T-cell (primary cell): ENCODE data around the gene CFAP70. TPM values are rescaled to one million over a fixed set of nuclear protein-coding genes. Genes with fewer than 3 reads are reported as not detected.
A peak's percentile ranks its signal among the peaks of the same experiment; 100 is the strongest.
"Not testable (repeated sequence)": the region's sequence is repeated elsewhere in the genome, so short reads cannot be mapped to it uniquely, and the experiment has no call there.

Source experiments
- ATAC-seq, 4 experiments: fragments of 200-7000 bp in 3 of 4; fragments of 150-1000 bp in 1 of 4; cut with Tn5 transposase; replicated peaks in 1 of 4; 1 replicate in 3 of 4; 2 replicates in 1 of 4; pipeline ENCODE4 v1.10.0; 2021; ENCODE audit warnings: moderate library complexity in 3 of 4, mild to moderate bottlenecking in 2 of 4, moderate number of reproducible peaks in 1 of 4
- CTCF ChIA-PET, 2 donors: fragments of 300-600 bp; sonication (Branson Sonifier 250); formaldehyde crosslinking; loops; one replicate each; lab custom pipeline; 2022; ENCODE audit warnings: antibody characterized with exemption in 2 of 2; lab: Charles Lee
- POLR2A ChIA-PET, 2 donors: fragments of 300-600 bp; sonication (Branson Sonifier 250); formaldehyde crosslinking; loops; one replicate each; lab custom pipeline; 2022; ENCODE audit warnings: antibody characterized with exemption in 2 of 2; lab: Charles Lee
- DNase-seq, 35 experiments: peaks; one replicate each; pipeline versions ENCODE4 v3.0.0 to v3.0.0-alpha.2; 2013 to 2023
- H3K27ac ChIP-seq: one replicate; pipeline ENCODE4 v1.5.1; 2013; ENCODE audit warnings: low read length
- H3K27me3 ChIP-seq, 2 experiments: replicated peaks in 1 of 2; 1 replicate in 1 of 2; 2 replicates in 1 of 2; pipeline versions ENCODE4 v1.6.1 to v1.7.0; 2013; ENCODE audit warnings: low read length in 1 of 2, mixed read lengths in 1 of 2; ENCODE audit not compliant: control insufficient read depth in 2 of 2, insufficient read depth in 2 of 2; ENCODE audit errors: extremely low read depth in 1 of 2
- H3K36me3 ChIP-seq, 2 donors: 1 replicate in 1 of 2; 2 replicates in 1 of 2; pipeline versions ENCODE4 v1.6.1 to v1.7.0; 2013; ENCODE audit warnings: low read length in 1 of 2; ENCODE audit not compliant: control insufficient read depth in 2 of 2, insufficient read depth in 1 of 2; ENCODE audit errors: extremely low read depth in 1 of 2
- H3K4me1 ChIP-seq, 2 experiments: 1 replicate in 1 of 2; 2 replicates in 1 of 2; pipeline versions ENCODE4 v1.6.1 to v1.7.0; 2013; ENCODE audit warnings: low read length in 2 of 2, mixed read lengths in 1 of 2; ENCODE audit not compliant: insufficient read depth in 2 of 2, control insufficient read depth in 1 of 2; ENCODE audit errors: extremely low read depth in 1 of 2
- H3K4me3 ChIP-seq, 2 donors: 1 replicate in 1 of 2; 2 replicates in 1 of 2; pipeline versions ENCODE4 v1.5.1 to v1.7.0; 2013; ENCODE audit warnings: mild to moderate bottlenecking in 2 of 2, low read length in 1 of 2, moderate library complexity in 1 of 2; ENCODE audit not compliant: control insufficient read depth in 1 of 2; ENCODE audit errors: extremely low read depth in 1 of 2
- H3K9me3 ChIP-seq: 2 replicates; pipeline ENCODE4 v1.7.0; 2013
- H3K27ac Mint-ChIP-seq, 2 donors: one replicate each; pipeline ENCODE4 v1.8.0; 2020 to 2021; ENCODE audit warnings: mild to moderate bottlenecking in 2 of 2, mixed read lengths in 2 of 2
- H3K27me3 Mint-ChIP-seq, 2 donors: one replicate each; pipeline ENCODE4 v1.8.0; 2021 to 2022; ENCODE audit warnings: mixed read lengths in 2 of 2
- H3K36me3 Mint-ChIP-seq: one replicate; pipeline ENCODE4 v1.8.0; 2021; ENCODE audit warnings: mixed read lengths
- H3K4me1 Mint-ChIP-seq, 3 donors: one replicate each; pipeline ENCODE4 v1.8.0; 2020 to 2022; ENCODE audit warnings: mixed read lengths in 3 of 3, mild to moderate bottlenecking in 1 of 3
- H3K4me3 Mint-ChIP-seq, 3 donors: one replicate each; pipeline ENCODE4 v1.8.0; 2020 to 2022; ENCODE audit warnings: mild to moderate bottlenecking in 3 of 3, mixed read lengths in 3 of 3, moderate library complexity in 3 of 3
- H3K9me3 Mint-ChIP-seq, 3 donors: one replicate each; pipeline ENCODE4 v1.8.0; 2020 to 2022; ENCODE audit warnings: mixed read lengths in 3 of 3
- WGBS: methylation state at CpG from one replicate; pipeline ENCODE4 v1.1.5; 2013; ENCODE audit warnings: missing lambda C conversion rate; ENCODE audit not compliant: insufficient coverage; 5-methylcytosine and 5-hydroxymethylcytosine counted together
- total RNA-seq, 35 experiments: library from RNA in 6 of 35; stranded (reverse) in 6 of 35; fragments of 120-200 nt in 1 of 35; gene quantifications; one replicate each; pipeline versions ENCODE4 v1.2.1 to v1.2.4 and lab custom pipeline; 2013 to 2026

CFAP70 gene
- total RNA-seq, 5 donors from 2014 or later (not counting 1 experiment from before 2014, with no cell fraction given): 1.9 to 4.0 (median 3.2) TPM

DNA sequence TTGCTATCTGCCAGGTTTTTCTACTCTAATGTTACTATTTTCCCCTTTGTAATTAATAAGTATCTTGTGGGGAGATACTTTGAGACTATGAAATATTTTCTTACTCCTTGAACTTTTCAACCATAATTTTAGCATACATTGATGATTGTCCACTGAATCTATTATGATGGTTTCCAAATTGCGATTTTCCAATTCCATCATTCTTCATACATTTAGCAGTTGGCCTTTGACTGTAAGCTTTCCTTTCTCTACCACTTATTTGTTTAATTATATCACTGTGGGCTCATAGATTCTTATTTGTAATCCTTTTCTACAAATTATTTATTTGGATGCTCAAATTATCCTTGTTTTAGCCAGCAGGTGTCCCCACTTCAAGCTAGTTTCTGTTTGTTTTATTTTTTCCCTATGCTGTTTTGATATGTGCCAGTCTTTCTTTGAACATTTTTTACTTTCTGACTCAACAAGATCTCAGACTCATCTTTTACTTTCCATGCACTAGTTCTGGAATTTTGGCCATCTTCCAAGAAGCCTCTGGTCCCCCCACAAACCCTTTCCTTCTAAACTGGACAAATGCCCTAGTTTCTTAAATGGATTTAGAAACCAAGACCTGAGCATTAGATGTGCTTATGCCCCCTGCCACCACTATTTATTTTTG is 94.8 kb downstream of the CFAP70 start:
- Mint-ChIP-seq H3K27me3 (no peaks in the 10 kb centered on the region), H3K4me1 (peaks cover 0 to 3% (median 0%) of the 10 kb centered on the region in 3 donors), H3K36me3 (peaks cover 4% of the 10 kb centered on the region), H3K27ac (no peak overlapping the region), H3K9me3 (peaks cover 1 to 5% (median 3%) of the 10 kb centered on the region in 3 donors), H3K4me3 (no peak overlapping the region)
- no peaks in the 10 kb centered on the region for H3K36me3 ChIP-seq
- DNase-seq: peak in 1 of 35 experiments; percentile 22
- ATAC-seq: no peak
- H3K9me3 ChIP-seq: peaks cover 3% of the 10 kb centered on the region
- peaks cover 0 to 3% of the 10 kb centered on the region in 2 experiments for H3K27me3 ChIP-seq
- no CpG with 5 or more reads among the region's 1 CpG for WGBS
- CTCF ChIA-PET: interaction anchor here in 1 of 2 donors (0.6 to 1.4 kb wide), 4 partner anchors 9 to 361 kb away, joined by 3 to 5 read pairs (median 4); partner anchors contain the start of gene DNAJC9
- no peaks in the 10 kb centered on the region for H3K4me1 ChIP-seq
- POLR2A ChIA-PET: no interaction called here
- no peak overlapping the region for H3K4me3 ChIP-seq
- H3K27ac ChIP-seq: no peak overlapping the region

DNA sequence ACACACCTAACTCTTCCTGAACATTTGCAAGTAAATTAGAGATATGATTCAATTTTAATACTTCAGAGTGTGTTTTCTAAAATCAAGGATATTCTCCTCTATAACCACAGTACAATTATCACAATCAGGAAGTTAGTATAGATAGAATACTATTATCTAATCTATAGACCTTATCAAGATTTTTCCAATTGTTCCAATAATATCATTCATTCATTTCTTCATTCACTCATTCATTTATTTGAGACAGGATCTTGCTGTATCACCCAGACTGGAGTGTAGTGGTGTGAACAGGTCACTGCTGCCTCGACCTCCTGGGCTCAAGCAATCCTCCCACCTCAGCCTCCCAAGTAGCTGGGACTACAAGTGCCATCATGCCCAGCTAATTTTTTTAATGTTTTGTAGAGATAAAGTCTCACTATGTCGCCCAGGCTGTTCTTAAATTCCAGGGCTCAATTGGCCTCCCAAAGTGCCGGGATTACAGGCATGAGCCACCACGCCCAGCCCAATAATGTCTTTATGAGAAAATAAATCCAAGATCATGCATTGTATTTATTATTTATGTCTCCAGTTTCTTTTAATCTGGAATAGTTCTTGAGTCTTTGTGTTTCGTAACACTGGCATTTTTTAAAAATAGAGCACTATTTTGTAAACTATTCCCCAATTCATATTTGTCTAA is 95.6 kb downstream of the CFAP70 start:
- DNase-seq (no peak), ATAC-seq (no peak)
- Mint-ChIP-seq H3K27me3 (no peaks in the 10 kb centered on the region), H3K4me3 (no peak overlapping the region), H3K9me3 (peaks cover 3 to 9% (median 5%) of the 10 kb centered on the region in 3 donors), H3K36me3 (peaks cover 6% of the 10 kb centered on the region), H3K4me1 (peaks cover 0 to 3% (median 0%) of the 10 kb centered on the region in 3 donors), H3K27ac (no peak overlapping the region)
- POLR2A ChIA-PET: no interaction called here
- peaks cover 0 to 3% of the 10 kb centered on the region in 2 experiments for H3K27me3 ChIP-seq
- no peaks in the 10 kb centered on the region for H3K4me1 ChIP-seq
- no peak overlapping the region for H3K4me3 ChIP-seq
- CTCF ChIA-PET: interaction anchor here in 1 of 2 donors (1.1 kb wide), 1 partner anchor 8 kb away, joined by 4 read pairs; no protein-coding TSS in a partner anchor
- peaks cover 3% of the 10 kb centered on the region for H3K9me3 ChIP-seq
- no CpG with 5 or more reads among the region's 5 CpGs for WGBS
- no peaks in the 10 kb centered on the region for H3K36me3 ChIP-seq
- H3K27ac ChIP-seq: no peak overlapping the region

DNA sequence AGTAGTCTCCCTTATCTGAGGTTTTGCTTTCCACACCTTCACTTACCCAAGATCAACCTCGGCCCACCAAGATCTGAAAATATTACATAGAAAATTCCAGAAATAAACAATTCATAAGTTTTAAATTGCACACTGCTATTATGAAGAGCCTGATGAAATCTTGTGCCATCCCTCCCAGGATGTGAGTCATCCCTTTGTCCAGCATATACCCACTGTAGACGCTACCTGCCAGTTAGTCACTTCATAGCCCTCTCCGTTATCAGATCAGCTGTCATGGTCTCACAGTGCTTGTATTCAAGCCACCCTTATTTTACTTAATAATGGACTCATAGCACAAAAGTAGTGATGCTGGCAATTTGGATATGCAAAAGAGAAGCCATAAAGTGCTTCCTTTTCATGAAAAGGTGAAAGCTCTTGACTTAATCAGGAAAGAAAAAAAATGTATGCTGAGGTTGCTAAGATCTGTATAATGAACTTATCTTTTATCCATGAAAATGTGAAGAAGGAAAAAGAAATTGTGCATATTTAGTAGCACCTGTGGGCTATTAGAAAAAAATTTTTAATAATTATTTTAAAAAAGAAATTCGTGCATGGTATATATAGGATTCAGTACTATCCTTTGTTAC is 96.4 kb downstream of the CFAP70 start:
- WGBS: 50% methylated on average over 1 of the region's 4 CpGs
- Histone ChIP-seq H3K4me3 (no peak overlapping the region), H3K27me3 (peaks cover 0 to 3% of the 10 kb centered on the region in 2 experiments), H3K4me1 (no peaks in the 10 kb centered on the region), H3K27ac (no peak overlapping the region), H3K36me3 (no peaks in the 10 kb centered on the region), H3K9me3 (peaks cover 3% of the 10 kb centered on the region)
- Mint-ChIP-seq H3K4me1 (peaks cover 0 to 3% (median 0%) of the 10 kb centered on the region in 3 donors), H3K36me3 (peaks cover 6% of the 10 kb centered on the region), H3K27me3 (no peaks in the 10 kb centered on the region), H3K27ac (no peak overlapping the region), H3K4me3 (no peak overlapping the region), H3K9me3 (peaks cover 3 to 9% (median 5%) of the 10 kb centered on the region in 3 donors)
- ChIA-PET CTCF (interaction anchor here in 1 of 2 donors (0.6 kb wide), 1 partner anchor 571 kb away, joined by 5 read pairs; no protein-coding TSS in a partner anchor), POLR2A (no interaction called here)
- ATAC-seq (no peak), DNase-seq (no peak)

DNA sequence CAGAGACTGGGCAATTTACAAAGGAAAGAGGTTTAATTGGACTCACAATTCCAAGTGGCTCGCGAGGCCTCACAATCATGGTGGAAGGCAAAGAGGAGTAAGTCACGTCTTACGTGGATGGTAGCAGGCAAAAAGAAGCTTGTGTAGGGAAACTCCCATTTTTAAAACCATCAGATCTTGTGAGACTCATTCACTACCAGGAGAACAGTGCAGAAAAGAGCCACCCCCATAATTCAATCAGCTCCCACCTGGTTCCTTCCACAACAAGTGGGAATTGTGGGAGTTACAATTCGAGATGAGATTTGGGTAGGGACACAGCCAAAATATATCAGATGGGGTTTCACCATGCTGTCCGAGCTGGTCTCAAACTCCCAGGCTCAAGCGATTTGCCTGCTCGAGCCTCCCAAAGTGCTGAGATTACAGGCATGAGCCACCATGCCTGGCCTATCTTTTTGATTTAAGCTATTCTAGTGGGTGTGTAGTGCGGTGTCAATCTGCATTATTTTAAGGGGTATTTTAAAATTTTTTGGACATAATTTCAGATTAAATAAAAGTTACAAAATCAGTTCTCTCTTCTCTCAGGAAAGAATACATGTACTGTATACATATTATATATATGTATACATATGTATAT is 97.2 kb downstream of the CFAP70 start:
- 100% methylated on average over 3 of the region's 9 CpGs for WGBS
- peaks cover 6% of the 10 kb centered on the region for H3K36me3 Mint-ChIP-seq
- CTCF ChIA-PET: no interaction called here

DNA sequence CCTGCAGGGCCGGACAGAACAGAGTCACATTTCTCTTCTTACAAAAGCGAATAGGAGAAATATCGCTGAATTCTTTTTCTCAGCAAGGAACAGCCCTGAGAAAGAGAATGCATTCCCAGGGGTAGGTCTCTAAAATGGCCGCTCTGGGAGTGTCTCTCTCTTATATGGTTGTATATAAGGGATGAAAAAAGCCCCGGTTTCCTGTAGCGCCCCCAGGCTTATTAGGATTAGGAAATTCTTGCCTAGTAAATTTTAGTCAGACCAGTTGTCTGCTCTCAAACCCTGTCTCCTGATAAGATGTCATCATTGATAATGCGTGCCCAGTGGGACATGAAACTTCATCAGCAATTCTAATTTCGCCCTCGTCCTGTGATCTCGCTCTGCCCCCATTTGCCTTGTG is 100.1 kb downstream of the CFAP70 start:
- H3K27ac Mint-ChIP-seq, H3K9me3 Mint-ChIP-seq, H3K4me1 Mint-ChIP-seq, H3K27ac ChIP-seq, CTCF ChIA-PET, H3K4me3 Mint-ChIP-seq, H3K36me3 Mint-ChIP-seq, H3K4me3 ChIP-seq, POLR2A ChIA-PET, H3K9me3 ChIP-seq, H3K27me3 Mint-ChIP-seq, H3K4me1 ChIP-seq, ATAC-seq, DNase-seq, H3K27me3 ChIP-seq, H3K36me3 ChIP-seq: not testable (repeated sequence)
- WGBS: 100% methylated on average over 3 of the region's 10 CpGs

More for the DNA sequence above, 97.2 kb downstream of the CFAP70 start:
- H3K9me3 Mint-ChIP-seq: peaks cover 3 to 9% (median 5%) of the 10 kb centered on the region in 3 donors
- no peaks in the 10 kb centered on the region for H3K27me3 Mint-ChIP-seq
- Histone ChIP-seq H3K9me3 (peaks cover 3% of the 10 kb centered on the region), H3K27ac (no peak overlapping the region), H3K4me1 (no peaks in the 10 kb centered on the region), H3K27me3 (peaks cover 0 to 3% of the 10 kb centered on the region in 2 experiments), H3K36me3 (no peaks in the 10 kb centered on the region), H3K4me3 (no peak overlapping the region)
- no peak overlapping the region for H3K27ac Mint-ChIP-seq
- H3K4me3 Mint-ChIP-seq: no peak overlapping the region
- no peak for DNase-seq
- POLR2A ChIA-PET: no interaction called here
- no peak for ATAC-seq
- peaks cover 0 to 3% (median 0%) of the 10 kb centered on the region in 3 donors for H3K4me1 Mint-ChIP-seq

DNA sequence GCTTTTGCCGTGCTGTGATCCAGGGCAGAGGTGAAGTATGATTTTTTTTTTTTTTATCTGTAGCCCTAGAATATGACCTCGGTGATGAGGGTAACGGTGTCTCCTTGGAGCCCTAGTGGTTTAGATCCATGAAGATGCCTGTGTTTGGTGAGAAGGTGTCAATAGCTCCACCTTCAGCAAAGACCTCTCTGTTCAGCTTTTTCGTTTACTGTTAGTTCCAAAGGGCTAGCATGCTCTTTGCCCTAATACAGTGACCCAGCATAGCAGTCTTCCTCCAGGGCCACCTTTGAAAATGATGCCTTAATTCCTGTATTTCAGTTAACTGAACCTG is 105.5 kb downstream of the CFAP70 start:
- peak in 1 of 35 experiments; percentile 46 for DNase-seq

More for the DNA sequence above, 105.5 kb downstream of the CFAP70 start:
- 0% methylated on average over 2 of the region's 4 CpGs for WGBS
- Histone ChIP-seq H3K27me3 (no peaks in the 10 kb centered on the region), H3K4me3 (peak overlapping the region; percentile 78 to 95), H3K27ac (peak overlapping the region; percentile 85), H3K36me3 (peaks cover 0 to 14% of the 10 kb centered on the region in 2 donors), H3K9me3 (no peaks in the 10 kb centered on the region), H3K4me1 (peaks cover 16 to 20% of the 10 kb centered on the region in 2 experiments)
- Mint-ChIP-seq H3K9me3 (no peaks in the 10 kb centered on the region), H3K27me3 (no peaks in the 10 kb centered on the region), H3K4me3 (peak overlapping the region; percentile 90 to 98 (median 98)), H3K27ac (peak overlapping the region; percentile 94 to 97), H3K36me3 (peaks cover 10% of the 10 kb centered on the region), H3K4me1 (peaks cover 20 to 39% (median 32%) of the 10 kb centered on the region in 3 donors)
- ChIA-PET POLR2A (interaction anchor here in 1 of 2 donors (0.6 kb wide), 1 partner anchor 11 kb away, joined by 3 read pairs; no protein-coding TSS in a partner anchor), CTCF (interaction anchor here in 1 of 2 donors (0.7 kb wide), 2 partner anchors 89 to 156 kb away, joined by 3 read pairs; no protein-coding TSS in a partner anchor)
- ATAC-seq: peak in 1 of 4 experiments; percentile 16
